ENCODE results near the gene ZNF275.
"Not testable (repeated sequence)": the region's sequence is repeated elsewhere in the genome, so short reads cannot be mapped to it uniquely, and the experiment has no call there.

ZNF275 gene

DNA sequence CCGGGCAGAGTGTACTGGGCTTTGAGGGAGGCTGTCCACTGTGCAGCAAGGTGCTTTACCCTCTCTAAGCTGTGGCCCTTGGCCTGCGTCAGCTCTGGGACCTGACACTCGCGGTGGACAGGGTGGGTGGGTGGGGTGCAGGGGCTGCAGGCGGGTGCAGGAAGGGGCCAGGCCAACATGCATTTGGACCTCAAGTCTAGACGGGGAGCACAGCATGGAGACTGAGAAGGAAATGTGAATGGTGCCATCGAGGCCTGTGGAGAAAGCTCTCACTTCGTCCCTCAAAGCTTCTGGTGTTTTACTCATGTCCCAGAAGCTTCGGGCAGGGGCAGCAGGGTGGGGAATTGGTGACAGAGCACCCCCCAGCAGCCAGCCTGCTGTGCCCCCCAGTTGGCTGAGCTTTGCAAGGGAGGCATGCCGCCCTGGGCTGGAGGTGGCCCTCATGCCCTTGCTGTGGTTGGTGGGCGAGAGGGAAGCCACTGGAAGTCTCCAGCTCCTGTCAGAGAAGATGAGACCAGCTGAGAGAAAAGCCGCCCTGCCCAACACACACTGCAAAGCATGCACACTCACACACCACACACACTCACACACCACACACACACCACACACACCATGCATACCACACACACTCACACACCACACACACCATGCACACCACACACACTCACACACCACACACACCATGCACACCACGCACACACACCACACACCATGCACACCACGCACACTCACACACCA lies 54.9 kb downstream of the ZNF275 start:
- no peak for DNase-seq

GRCh38 chrX:153389460-153389768 lies 55.5 kb downstream of the ZNF275 start:
- DNase-seq: not testable (repeated sequence)

- no peak for DNase-seq
These were observed 58.8 kb downstream of the ZNF275 start for GRCh38 chrX:153392642-153393321.

DNA sequence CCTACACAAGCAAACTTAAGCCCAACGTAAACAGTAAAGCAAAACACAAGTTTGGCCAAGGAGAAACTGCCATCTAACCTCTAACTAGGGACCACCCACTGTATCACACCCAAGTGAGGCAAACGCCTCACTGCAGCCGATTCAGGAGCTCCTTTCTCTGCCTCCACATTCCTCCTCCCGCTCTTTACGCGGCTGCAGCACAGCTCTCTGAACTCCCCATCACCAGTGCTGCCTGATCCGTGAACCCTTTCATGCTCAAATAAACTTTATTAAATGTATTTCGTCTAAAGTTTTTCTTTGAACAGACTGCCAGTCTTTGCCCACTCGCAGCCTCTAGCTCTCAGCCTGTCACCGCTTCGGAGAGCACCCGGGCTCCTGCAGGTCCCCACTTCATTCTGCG lies 60.7 kb downstream of the ZNF275 start:
- no peak for DNase-seq

- no peak for DNase-seq
These were observed 61.8 kb downstream of the ZNF275 start for GRCh38 chrX:153395613-153396319.

DNA sequence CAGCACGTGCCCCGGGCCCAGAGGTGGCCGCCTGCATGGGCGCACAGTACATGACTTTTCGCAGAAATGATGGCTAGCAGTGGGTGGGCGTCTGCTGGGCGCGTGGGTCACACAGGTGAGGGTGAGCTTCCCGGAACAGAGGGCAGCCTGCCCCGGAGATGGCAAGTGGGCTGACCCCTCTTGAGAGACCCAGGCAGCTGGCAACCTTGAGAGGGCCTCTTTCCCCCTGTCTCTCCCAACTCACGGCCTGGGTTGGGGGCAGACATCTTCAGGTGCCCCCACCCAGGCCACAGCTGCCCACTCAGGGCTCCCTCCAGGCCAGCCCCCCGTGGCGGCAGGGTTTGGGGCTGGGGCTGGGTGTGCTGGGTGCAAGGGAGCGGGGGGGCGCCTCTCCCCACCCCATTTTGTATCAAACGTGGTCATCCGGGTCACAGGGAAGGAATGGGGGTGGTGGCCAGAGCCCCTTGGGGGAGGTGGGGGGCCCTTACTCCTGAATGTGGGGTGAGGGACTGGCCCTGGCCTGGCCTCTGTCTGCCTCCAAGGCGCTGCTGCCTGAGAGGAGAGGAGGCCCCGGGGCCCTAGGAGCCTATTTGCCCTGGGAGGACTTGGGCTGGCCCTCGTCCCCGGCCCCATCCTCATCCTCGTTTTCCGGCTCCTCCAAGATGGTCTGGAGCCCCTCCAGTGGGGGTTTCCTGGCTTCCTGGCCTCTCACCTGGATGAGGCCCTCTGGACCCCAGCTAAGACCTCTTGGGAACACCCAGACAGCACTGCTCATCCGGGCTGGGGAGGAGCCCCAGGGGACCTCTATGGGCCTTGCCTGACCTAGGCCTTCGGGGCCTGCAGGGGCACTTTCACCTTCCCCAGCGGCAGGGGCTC lies 62.6 kb downstream of the ZNF275 start:
- DNase-seq: no peak

- DNase-seq: no peak
These were observed 63.5 kb downstream of the ZNF275 start for GRCh38 chrX:153397256-153397960.

DNA sequence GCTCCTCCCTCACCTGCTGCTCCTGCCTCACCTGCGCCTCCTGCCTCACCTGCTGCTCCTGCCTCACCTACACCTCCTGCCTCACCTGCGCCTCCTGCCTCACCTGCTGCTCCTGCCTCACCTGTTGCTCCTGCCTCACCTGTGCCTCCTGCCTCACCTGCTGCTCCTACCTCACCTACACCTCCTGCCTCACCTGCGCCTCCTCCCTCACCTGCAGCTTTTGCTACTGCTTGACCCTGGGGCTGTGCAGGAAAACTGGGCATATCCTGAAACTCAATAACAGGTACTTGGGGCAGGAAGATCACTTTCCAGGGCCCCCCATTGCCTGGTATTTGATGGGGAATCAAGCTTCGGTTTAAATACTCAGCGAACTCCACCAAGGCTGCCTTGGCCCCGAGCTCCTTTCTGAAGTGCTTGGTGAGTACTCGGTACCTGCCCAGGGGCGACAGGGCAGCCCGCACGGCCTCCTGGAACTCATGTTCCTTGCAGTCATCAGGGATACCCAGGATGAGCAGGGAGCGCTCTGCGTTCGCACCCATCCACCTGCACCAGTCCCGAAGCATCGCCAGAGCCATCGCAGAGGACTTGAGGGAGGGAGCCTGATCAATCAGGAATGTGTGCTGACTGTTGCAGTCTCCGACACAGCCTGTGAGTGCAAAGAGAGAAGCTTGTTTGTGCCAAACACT lies 64.5 kb downstream of the ZNF275 start:
- DNase-seq: no peak

- DNase-seq: no peak
These were observed 66.5 kb downstream of the ZNF275 start for GRCh38 chrX:153400146-153401132.

GRCh38 chrX:153401133-153401764 lies 67.3 kb downstream of the ZNF275 start, which contains the start of gene PNMA6E:
TSS of gene PNMA6E (minus strand) at chrX:153401350. CDS start at chrX:153398849, 2,501 bp downstream.
- no peak for DNase-seq

Data from left hindlimb (tissue), 1 donor.